Lower leg skin (tissue), 3 donors: ENCODE results near the gene CHST8.

Experiments used
- CTCF ChIP-seq, 3 donors: fragments of 450-650 bp; IDR thresholded peaks; one replicate each; pipeline ENCODE4 v1.5.1; 2016; ENCODE audit warnings: antibody characterized with exemption in 3 of 3, mild to moderate bottlenecking in 3 of 3, moderate library complexity in 2 of 3
- POLR2A ChIP-seq, 2 donors: fragments of 450-650 bp; IDR thresholded peaks; one replicate each; pipeline ENCODE4 v1.6.1; 2016 to 2017; ENCODE audit warnings: antibody characterized with exemption in 2 of 2, mild to moderate bottlenecking in 1 of 2, moderate library complexity in 1 of 2

- TF ChIP-seq CTCF (IDR thresholded peaks at IDR 0.05) (no peak), POLR2A (IDR thresholded peaks at IDR 0.05) (no peak)
Observed at GRCh38 chr19:33675501-33676124, 53.9 kb downstream of the CHST8 start.
